Smooth muscle cell (in vitro differentiated cells): ENCODE data around the gene FAM53B. TPM values are rescaled to one million over a fixed set of nuclear protein-coding genes. Genes with fewer than 3 reads are reported as not detected.

ENCODE experiments used
- DNase-seq: peaks from one replicate; lab custom pipeline; 2025; ENCODE audit not compliant: unreplicated experiment; lab: John Stamatoyannopoulos, UW
- H2AFZ ChIP-seq: fragments of 200-600 bp; sonication (generic); 2 replicates; pipeline ENCODE4 v1.6.0; 2016; ENCODE audit warnings: antibody characterized with exemption, low read depth, mild to moderate bottlenecking
- H3F3A ChIP-seq: fragments of 200-600 bp; sonication (generic); 2 replicates; pipeline ENCODE4 v1.6.0; 2017; ENCODE audit warnings: antibody characterized with exemption, low read depth
- H3K27ac ChIP-seq: fragments of 200-600 bp; sonication (generic); 2 replicates; pipeline ENCODE4 v1.5.1; 2016; ENCODE audit warnings: low read depth, mild to moderate bottlenecking
- H3K27me3 ChIP-seq: fragments of 200-600 bp; sonication (generic); 2 replicates; pipeline ENCODE4 v1.6.1; 2016; ENCODE audit warnings: low read depth, mild to moderate bottlenecking
- H3K36me3 ChIP-seq: fragments of 200-600 bp; sonication (generic); 2 replicates; pipeline ENCODE4 v1.5.1; 2016; ENCODE audit warnings: low read depth
- H3K4me1 ChIP-seq: fragments of 200-600 bp; sonication (generic); 2 replicates; pipeline ENCODE4 v1.5.1; 2016; ENCODE audit warnings: low read depth
- H3K4me2 ChIP-seq: fragments of 200-600 bp; sonication (generic); 2 replicates; pipeline ENCODE4 v1.6.0; 2016; ENCODE audit warnings: mild to moderate bottlenecking
- H3K4me3 ChIP-seq: fragments of 200-600 bp; sonication (generic); 2 replicates; pipeline ENCODE4 v1.5.1; 2016; ENCODE audit warnings: mild to moderate bottlenecking
- H3K79me2 ChIP-seq: fragments of 200-600 bp; sonication (generic); 2 replicates; pipeline ENCODE4 v1.6.0; 2016; ENCODE audit warnings: low read depth, mild to moderate bottlenecking
- H3K9ac ChIP-seq: fragments of 200-600 bp; sonication (generic); 2 replicates; pipeline ENCODE4 v1.6.0; 2016; ENCODE audit warnings: low read depth
- H3K9me3 ChIP-seq: fragments of 200-600 bp; sonication (generic); replicated peaks from 2 replicates; pipeline ENCODE4 v1.5.1; 2016; ENCODE audit warnings: low read depth
- H4K20me1 ChIP-seq: fragments of 200-600 bp; sonication (generic); 2 replicates; pipeline ENCODE4 v1.6.0; 2016; ENCODE audit warnings: low read depth
- CTCF ChIP-seq: fragments of 200-600 bp; sonication (generic); IDR thresholded peaks from 2 replicates; pipeline ENCODE4 v1.5.1; 2017; ENCODE audit warnings: borderline replicate concordance, mild to moderate bottlenecking, antibody characterized with exemption; ENCODE audit not compliant: insufficient read depth, poor library complexity, severe bottlenecking
- WGBS: methylation state at CpG from one replicate; pipeline ENCODE4 v1.1.7; 2016; ENCODE audit warnings: low lambda C conversion rate; 5-methylcytosine and 5-hydroxymethylcytosine counted together
- polyA plus RNA-seq: library from polyadenylated mRNA; unstranded; fragments of >200 nt; fragmentation: Nextera tagmentation; extraction: Ambion mirVana; gene quantifications from 2 replicates; pipeline ENCODE4 v1.2.1, GENCODE V29; 2016
- total RNA-seq: library from RNA; depleted of rRNA; stranded (reverse); fragments of >200 nt; gene quantifications from 2 replicates; pipeline ENCODE4 v1.2.3, GENCODE V29; 2014

The FAM53B gene
- total and polyA plus RNA-seq, 2 experiments from 2014 or later: 5.5 to 6.2 TPM

GRCh38 chr10:124705817-124706461, 38.2 kb downstream of the FAM53B start:
- TF ChIP-seq CTCF: no peak
- H3F3A ChIP-seq: no peaks in the 10 kb centered on the region
- H3K4me2 ChIP-seq: no peak overlapping the region
- H4K20me1 ChIP-seq: peaks cover 88% of the 10 kb centered on the region
- no peaks in the 10 kb centered on the region for H3K36me3 ChIP-seq
- no peaks in the 10 kb centered on the region for H3K27me3 ChIP-seq
- H3K79me2 ChIP-seq: no peaks in the 10 kb centered on the region
- peaks cover 12% of the 10 kb centered on the region for H3K4me1 ChIP-seq
- no peak overlapping the region for H3K9ac ChIP-seq
- H2AFZ ChIP-seq: no peak overlapping the region
- no peak overlapping the region for H3K27ac ChIP-seq
- WGBS: 97% methylated on average over 12 of the region's 12 CpGs
- H3K9me3 ChIP-seq: no peaks in the 10 kb centered on the region
- no peak for DNase-seq
- H3K4me3 ChIP-seq: no peak overlapping the region

GRCh38 chr10:124705381-124705740, 38.8 kb downstream of the FAM53B start:
- Histone ChIP-seq H3K36me3 (no peaks in the 10 kb centered on the region), H3K4me3 (no peak overlapping the region), H3K9ac (no peak overlapping the region), H3F3A (no peaks in the 10 kb centered on the region), H2AFZ (no peak overlapping the region), H4K20me1 (peaks cover 85% of the 10 kb centered on the region), H3K79me2 (no peaks in the 10 kb centered on the region), H3K27me3 (no peaks in the 10 kb centered on the region), H3K27ac (no peak overlapping the region), H3K9me3 (no peaks in the 10 kb centered on the region), H3K4me1 (peaks cover 12% of the 10 kb centered on the region), H3K4me2 (no peak overlapping the region)
- DNase-seq: no peak
- 81% methylated on average over 9 of the region's 9 CpGs for WGBS
- TF ChIP-seq CTCF: no peak

GRCh38 chr10:124704428-124705380, 39.5 kb downstream of the FAM53B start:
- H3K9me3 ChIP-seq: no peaks in the 10 kb centered on the region
- H3K4me3 ChIP-seq: no peak overlapping the region
- no peaks in the 10 kb centered on the region for H3K79me2 ChIP-seq
- no peak overlapping the region for H3K9ac ChIP-seq
- no peaks in the 10 kb centered on the region for H3K27me3 ChIP-seq
- no peak overlapping the region for H2AFZ ChIP-seq
- no peaks in the 10 kb centered on the region for H3F3A ChIP-seq
- no peaks in the 10 kb centered on the region for H3K36me3 ChIP-seq
- 92% methylated on average over 11 of the region's 11 CpGs for WGBS
- peaks cover 85% of the 10 kb centered on the region for H4K20me1 ChIP-seq
- no peak overlapping the region for H3K4me2 ChIP-seq
- H3K27ac ChIP-seq: no peak overlapping the region
- no peak for TF ChIP-seq CTCF
- no peak for DNase-seq
- peaks cover 10% of the 10 kb centered on the region for H3K4me1 ChIP-seq
